Ovary (tissue), 9 donors: ENCODE results near the gene PDLIM7. TPM values are rescaled to one million over a fixed set of nuclear protein-coding genes. Genes with fewer than 3 reads are reported as not detected.

Source experiments
- DNase-seq, 5 donors: peaks; one replicate each; pipeline ENCODE4 v3.0.0-alpha.2; 2019 to 2020
- H3K27ac ChIP-seq, 2 donors: fragments of 200-600 bp; one replicate each; pipeline versions ENCODE4 v1.5.1 to v1.8.0; 2019 to 2022
- H3K27me3 ChIP-seq: fragments of 200-600 bp; one replicate; pipeline ENCODE4 v1.8.0; 2022
- H3K36me3 ChIP-seq: fragments of 200-600 bp; sonication (generic); one replicate; pipeline ENCODE4 v1.5.1; 2019
- H3K4me1 ChIP-seq: one replicate; pipeline ENCODE4 v1.8.1; 2013; ENCODE audit warnings: mild to moderate bottlenecking, moderate library complexity; ENCODE audit not compliant: insufficient read depth
- H3K4me3 ChIP-seq: fragments of 200-600 bp; sonication (generic); one replicate; pipeline ENCODE4 v1.5.1; 2017
- H3K9me3 ChIP-seq, 2 donors: fragments of 200-600 bp in 1 of 2; sonication (generic) in 1 of 2; one replicate each; pipeline versions ENCODE4 v1.5.1 to v1.8.1; 2013 to 2019; ENCODE audit warnings: mild to moderate bottlenecking in 1 of 2, moderate library complexity in 1 of 2
- CTCF ChIP-seq, 3 donors: fragments of 450-650 bp in 2 of 3; fragments of 200-600 bp in 1 of 3; IDR thresholded peaks; one replicate each; pipeline versions ENCODE4 v1.5.1 to v1.8.0; 2016 to 2022; ENCODE audit warnings: antibody characterized with exemption in 3 of 3, mild to moderate bottlenecking in 1 of 3
- EP300 ChIP-seq: sonication (generic); formaldehyde crosslinking; IDR thresholded peaks from one replicate; pipeline ENCODE4 v1.6.1; 2017; ENCODE audit warnings: antibody characterized with exemption
- POLR2A ChIP-seq: fragments of 450-650 bp; IDR thresholded peaks from one replicate; pipeline ENCODE4 v1.6.1; 2017; ENCODE audit warnings: antibody characterized with exemption, mild to moderate bottlenecking, moderate library complexity
- WGBS, 3 donors: extraction: QIAGEN DNeasy Blood & Tissue Kit in 1 of 3; methylation state at CpG; one replicate each; pipeline versions ENCODE4 v1.1.5 to v1.1.7; 2013 to 2017; 5-methylcytosine and 5-hydroxymethylcytosine counted together
- intact Hi-C, 4 donors: fragments of 100-400 bp; cut with DNase I; formaldehyde crosslinking; loops; one replicate each; pipeline versions ENCODE4 v1.11.0 to v1.15.1; 2022 to 2023
- polyA plus RNA-seq, 2 donors: library from polyadenylated mRNA; stranded (reverse); fragments of 200-250 nt in 1 of 2; fragments of 350-450 nt in 1 of 2; fragmentation: Illumina TruSeq in 1 of 2; extraction: RNeasy Lipid Tissue Mini Kit (QIAGEN cat#74804) in 1 of 2; gene quantifications; one replicate each; pipeline ENCODE4 v1.2.3, GENCODE V29; 2013 to 2014
- total RNA-seq, 7 donors: library from RNA; depleted of rRNA in 2 of 7; stranded (reverse); fragments of >200 nt in 2 of 7; fragmentation: NEBNext Ultra II Directional in 3 of 7; extraction: Animal tissue kit (Norgen Biotek cat#: 25700) in 3 of 7; gene quantifications; one replicate each; pipeline versions ENCODE4 v1.1.0 to v1.2.4, GENCODE V29; 2016 to 2023
- donor health status: DM: no; HTN: no; CAD: no; lungs with moderate emphysema.
- donor health status: DM: no; HTN: no; CAD: no.
- donor health status: Bipolar disorder and iron deficiency.
- donor health status: DM: yes; HTN: yes; CAD: no.
- donor health status: DM: no; HTN: no; CAD: no.
- donor health status: DM: yes; HTN: yes; CAD: no.

Gene PDLIM7
- total and polyA plus RNA-seq, 9 donors, result 25.7 to 243 (median 83.3) TPM

- H3K27me3 ChIP-seq, result no peaks in the 10 kb centered on the region
- peaks cover 19% of the 10 kb centered on the region for H3K4me1 ChIP-seq
- no peaks in the 10 kb centered on the region for H3K9me3 ChIP-seq
- H3K27ac ChIP-seq, result peak overlapping the region; percentile 13 to 36
- intact Hi-C loops, result no loop called here
- TF ChIP-seq POLR2A, result no peak
- TF ChIP-seq EP300, result no peak
- TF ChIP-seq CTCF (IDR thresholded peaks at IDR 0.05), result no peak
- no peaks in the 10 kb centered on the region for H3K36me3 ChIP-seq
- DNase-seq, result peak; percentile 76 to 90 (median 83)
- H3K4me3 ChIP-seq, result no peak overlapping the region
- WGBS, 3 donors, result 21 to 22% (median 21%) methylated on average over 18 of the region's 18 CpGs
These were observed 18.4 kb downstream of the PDLIM7 start for GRCh38 chr5:177478711-177479646.

- intact Hi-C loops, result no loop called here
- no peak for DNase-seq
- H3K27me3 ChIP-seq, result no peaks in the 10 kb centered on the region
- WGBS, 3 donors, result 90 to 94% (median 92%) methylated on average over 10 to 13 of the region's 13 CpGs
- peaks cover 20% of the 10 kb centered on the region for H3K4me1 ChIP-seq
- H3K4me3 ChIP-seq, result no peak overlapping the region
- no peaks in the 10 kb centered on the region for H3K36me3 ChIP-seq
- TF ChIP-seq POLR2A (no peak), CTCF (IDR thresholded peaks at IDR 0.05) (no peak)
- H3K27ac ChIP-seq, result peak overlapping the region; percentile 3 to 36
- H3K9me3 ChIP-seq, result no peaks in the 10 kb centered on the region
These were observed 19.5 kb downstream of the PDLIM7 start for GRCh38 chr5:177477701-177478477.

- Histone ChIP-seq H3K36me3 (no peaks in the 10 kb centered on the region), H3K4me1 (peaks cover 28% of the 10 kb centered on the region), H3K9me3 (no peaks in the 10 kb centered on the region), H3K27ac (peak overlapping the region in 1 of 2 donors; percentile 30), H3K27me3 (no peaks in the 10 kb centered on the region), H3K4me3 (no peak overlapping the region)
- intact Hi-C loops, result no loop called here
- DNase-seq, result peak in 1 of 5 donors; percentile 59
- TF ChIP-seq EP300, result no peak
- no peak for TF ChIP-seq POLR2A
- no peak for TF ChIP-seq CTCF (IDR thresholded peaks at IDR 0.05)
- WGBS, 3 donors, result 68 to 71% (median 71%) methylated on average over 18 of the region's 18 CpGs
These were observed 20.7 kb downstream of the PDLIM7 start for GRCh38 chr5:177476531-177477233.
